ENCODE data around the gene EIF4E1B. TPM values are rescaled to one million over a fixed set of nuclear protein-coding genes. Genes with fewer than 3 reads are reported as not detected.

Gene EIF4E1B
- total and polyA plus RNA-seq, 4 donors: not detected

GRCh38 chr5:176612008-176612407 lies 18.5 kb upstream of the EIF4E1B start:
- H3K36me3 ChIP-seq (ENCODE audit: control insufficient read depth in 4 of 4, insufficient read depth in 3 of 4, low read depth in 1 of 4, low read length in 3 of 4): no peaks in the 10 kb centered on the region
- no peaks in the 10 kb centered on the region for H3K27me3 ChIP-seq (ENCODE audit: control insufficient read depth in 4 of 4, insufficient read depth in 4 of 4, low read length in 3 of 4)
- no peak for TF ChIP-seq EGR1 (IDR thresholded peaks at IDR 0.05; ENCODE audit: low read depth in 2 of 2)
- TF ChIP-seq HNF4A (conservative IDR thresholded peaks at IDR 0.05): no peak
- no peak for TF ChIP-seq FOXA2 (IDR thresholded peaks at IDR 0.05)
- TF ChIP-seq MAX (IDR thresholded peaks at IDR 0.05): no peak
- TF ChIP-seq CTCF (IDR thresholded peaks at IDR 0.05; ENCODE audit: low read depth, low read length, missing input control): no peak
- no peak for TF ChIP-seq FOXA1 (IDR thresholded peaks at IDR 0.05)
- no peak for TF ChIP-seq SP1 (IDR thresholded peaks at IDR 0.05)
- TF ChIP-seq JUND (IDR thresholded peaks at IDR 0.05): no peak
- TF ChIP-seq GABPA (IDR thresholded peaks at IDR 0.05 in 1 of 2, conservative IDR thresholded peaks at IDR 0.05 in 1 of 2): no peak
- no peak for TF ChIP-seq ZBTB33 (IDR thresholded peaks at IDR 0.05)
- TF ChIP-seq RXRA (IDR thresholded peaks at IDR 0.05): no peak
- TF ChIP-seq REST (IDR thresholded peaks at IDR 0.05): no peak
- TF ChIP-seq YY1 (IDR thresholded peaks at IDR 0.05): no peak
- no peak for TF ChIP-seq NR2F2 (IDR thresholded peaks at IDR 0.05)
- TF ChIP-seq ATF3 (IDR thresholded peaks at IDR 0.05): no peak
- no peak for TF ChIP-seq TAF1 (conservative IDR thresholded peaks at IDR 0.05)
- TF ChIP-seq HNF4G (IDR thresholded peaks at IDR 0.05): no peak
- TF ChIP-seq RAD21 (IDR thresholded peaks at IDR 0.05): no peak

More at GRCh38 chr5:176612008-176612407, 18.5 kb upstream of the EIF4E1B start:
- Histone ChIP-seq H3K4me1 (ENCODE audit: control insufficient read depth in 4 of 4, insufficient read depth in 4 of 4, low read length in 3 of 4) (peaks cover 0 to 9% (median 4%) of the 10 kb centered on the region in 4 donors), H3K9me3 (ENCODE audit: control insufficient read depth in 4 of 4, low read length in 3 of 4) (no peaks in the 10 kb centered on the region), H3K27ac (ENCODE audit: low read depth in 1 of 2, low read length in 2 of 2) (no peak overlapping the region), H3K9ac (ENCODE audit: low read depth in 1 of 2, low read length in 2 of 2) (no peak overlapping the region), H3K4me3 (ENCODE audit: low read depth in 1 of 3, low read length in 3 of 3) (no peak overlapping the region)
- WGBS: 85% methylated on average over 6 of the region's 6 CpGs
- DNase-seq (ENCODE audit: low spot score): no peak

Measured in liver (tissue), 9 donors.